Neural cell (in vitro differentiated cells): ENCODE results near the gene GATAD1.

Experiments
- CTCF ChIP-seq: fragments of 450-650 bp; IDR thresholded peaks from 2 replicates; pipeline ENCODE4 v1.5.1; 2014; ENCODE audit warnings: antibody characterized with exemption, mild to moderate bottlenecking, moderate library complexity; ENCODE audit not compliant: poor library complexity, severe bottlenecking
- EP300 ChIP-seq: fragments of 450-650 bp; conservative IDR thresholded peaks from 2 replicates; pipeline ENCODE4 v1.6.1; 2014; ENCODE audit warnings: antibody characterized with exemption, mild to moderate bottlenecking, moderate library complexity; ENCODE audit not compliant: poor library complexity, severe bottlenecking
- EZH2 ChIP-seq: fragments of 200-600, 300-800 bp; shearing (Covaris generic), sonication (generic); IDR thresholded peaks from 2 replicates; pipeline ENCODE4 v1.6.1; 2014; ENCODE audit warnings: antibody characterized with exemption, low read length, borderline replicate concordance, mild to moderate bottlenecking; ENCODE audit not compliant: insufficient read depth, poor library complexity, severe bottlenecking
- POLR2AphosphoS5 ChIP-seq: IDR thresholded peaks from 2 replicates; pipeline ENCODE4 v1.6.1; 2012
- TAF1 ChIP-seq: IDR thresholded peaks from 2 replicates; pipeline ENCODE4 v1.6.1; 2012; ENCODE audit warnings: low read depth

- TF ChIP-seq POLR2AphosphoS5 (no peak), CTCF (no peak), EZH2 (no peak), TAF1 (no peak), EP300 (no peak)
These were observed 19.4 kb downstream of the GATAD1 start for GRCh38 chr7:92466682-92467081.
